NCI-H82 treated with DMSO at 0.1 percent for 48 hours (cell line): ENCODE data around the gene SKAP1.

Experiments used
- DNase-seq: peaks from one replicate; lab custom pipeline; 2025; ENCODE audit not compliant: unreplicated experiment; lab: John Stamatoyannopoulos, UW

Gene SKAP1

GRCh38 chr17:48084932-48085331, 345.1 kb downstream of the SKAP1 start:
- no peak for DNase-seq
